ENCODE data around the gene SRSF3. TPM values are rescaled to one million over a fixed set of nuclear protein-coding genes. Genes with fewer than 3 reads are reported as not detected.
A peak's percentile ranks its signal among the peaks of the same experiment; 100 is the strongest.

SRSF3 gene
- total and polyA plus RNA-seq, 2 donors (not counting 1 experiment from before 2014, with no cell fraction given) = 316 to 642 TPM

DNA sequence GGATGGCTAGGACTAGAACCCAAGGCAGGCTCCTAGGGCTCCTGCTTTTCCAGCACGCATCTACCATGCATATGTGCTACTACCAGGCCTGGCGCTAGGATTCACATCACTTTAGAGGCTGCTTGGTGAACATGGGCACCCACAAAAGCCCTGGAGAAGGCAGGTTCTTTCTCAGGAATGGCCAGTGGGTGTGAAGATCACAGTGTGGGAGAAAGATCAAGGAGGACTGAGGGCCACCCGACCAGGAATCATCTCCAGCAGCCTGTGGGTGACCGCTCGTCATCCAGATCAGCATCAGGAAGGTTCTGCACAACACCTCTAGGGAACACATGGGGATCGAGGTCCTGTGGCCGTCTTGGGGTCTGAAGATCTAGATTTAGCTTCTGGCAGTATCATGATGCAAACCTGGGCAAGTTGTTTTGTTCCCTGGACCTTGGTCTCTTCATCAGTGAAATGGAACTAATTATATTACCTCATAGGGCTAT, 27.3 kb downstream of the SRSF3 start:
- H2AFZ ChIP-seq (ENCODE audit: insufficient read depth, low read depth, low read length, poor library complexity, severe bottlenecking) = no peak overlapping the region
- H3K27ac ChIP-seq (ENCODE audit: low read length in 2 of 2) = no peak overlapping the region
- no peak overlapping the region for H3K27ac Mint-ChIP-seq
- no peaks in the 10 kb centered on the region for H3K36me3 ChIP-seq (replicated peaks in 1 of 2; ENCODE audit: control extremely low read depth in 1 of 2, control insufficient read depth in 1 of 2, extremely low read depth in 1 of 2, insufficient read depth in 2 of 2, low read length in 1 of 2)
- no peak overlapping the region for H3K4me3 Mint-ChIP-seq
- H3K27me3 Mint-ChIP-seq = no peaks in the 10 kb centered on the region
- no peak overlapping the region for H3K9ac ChIP-seq (ENCODE audit: low read length)
- no peak overlapping the region for H3K4me3 ChIP-seq (ENCODE audit: control extremely low read depth in 1 of 5, extremely low read depth in 1 of 5, insufficient read depth in 1 of 5, low read depth in 2 of 5, low read length in 4 of 5)
- no peaks in the 10 kb centered on the region for H3K9me3 Mint-ChIP-seq (ENCODE audit: insufficient read depth)
- intact Hi-C loops (cut with micrococcal nuclease) = loop anchor here (5.0 kb wide), 1 partner anchor 116 kb away; no protein-coding TSS in a partner anchor
- H3K4me1 Mint-ChIP-seq = peaks cover 25% of the 10 kb centered on the region
- DNase-seq = no peak
- peaks cover 21 to 33% of the 10 kb centered on the region in 2 donors for H3K4me1 ChIP-seq (ENCODE audit: control insufficient read depth in 2 of 2, insufficient read depth in 2 of 2, low read length in 2 of 2)
- no peaks in the 10 kb centered on the region for H4K20me1 ChIP-seq (ENCODE audit: control insufficient read depth, insufficient read depth, low read length, poor library complexity, severe bottlenecking)
- H3K9me3 ChIP-seq (ENCODE audit: control extremely low read depth in 1 of 3, control insufficient read depth in 2 of 3, insufficient read depth in 1 of 3, low read length in 2 of 3) = no peaks in the 10 kb centered on the region
- TF ChIP-seq EZH2 (IDR thresholded peaks at IDR 0.05; ENCODE audit: borderline replicate concordance, insufficient read depth, low read depth, low read length, poor library complexity, severe bottlenecking) = no peak
- TF ChIP-seq, protein P1, sequence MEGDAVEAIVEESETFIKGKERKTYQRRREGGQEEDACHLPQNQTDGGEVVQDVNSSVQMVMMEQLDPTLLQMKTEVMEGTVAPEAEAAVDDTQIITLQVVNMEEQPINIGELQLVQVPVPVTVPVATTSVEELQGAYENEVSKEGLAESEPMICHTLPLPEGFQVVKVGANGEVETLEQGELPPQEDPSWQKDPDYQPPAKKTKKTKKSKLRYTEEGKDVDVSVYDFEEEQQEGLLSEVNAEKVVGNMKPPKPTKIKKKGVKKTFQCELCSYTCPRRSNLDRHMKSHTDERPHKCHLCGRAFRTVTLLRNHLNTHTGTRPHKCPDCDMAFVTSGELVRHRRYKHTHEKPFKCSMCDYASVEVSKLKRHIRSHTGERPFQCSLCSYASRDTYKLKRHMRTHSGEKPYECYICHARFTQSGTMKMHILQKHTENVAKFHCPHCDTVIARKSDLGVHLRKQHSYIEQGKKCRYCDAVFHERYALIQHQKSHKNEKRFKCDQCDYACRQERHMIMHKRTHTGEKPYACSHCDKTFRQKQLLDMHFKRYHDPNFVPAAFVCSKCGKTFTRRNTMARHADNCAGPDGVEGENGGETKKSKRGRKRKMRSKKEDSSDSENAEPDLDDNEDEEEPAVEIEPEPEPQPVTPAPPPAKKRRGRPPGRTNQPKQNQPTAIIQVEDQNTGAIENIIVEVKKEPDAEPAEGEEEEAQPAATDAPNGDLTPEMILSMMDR (IDR thresholded peaks at IDR 0.05) = no peak
- ChIA-PET POLR2A (no interaction called here), CTCF (interaction anchor here (0.6 to 5.8 kb wide), 2 partner anchors 90 to 138 kb away, joined by 3 to 94 read pairs; no protein-coding TSS in a partner anchor)
- WGBS (ENCODE audit: insufficient coverage) = 90% methylated on average over 7 of the region's 7 CpGs
- no peak for ATAC-seq (ENCODE audit: low read depth)
- no peak overlapping the region for H3K4me2 ChIP-seq (replicated peaks; ENCODE audit: low read depth, low read length, poor library complexity, severe bottlenecking)
- H3K79me2 ChIP-seq (ENCODE audit: control insufficient read depth, insufficient read depth, low read length) = peaks cover 13% of the 10 kb centered on the region
- H3K27me3 ChIP-seq (replicated peaks in 1 of 4; ENCODE audit: control extremely low read depth in 1 of 4, control insufficient read depth in 3 of 4, insufficient read depth in 4 of 4, low read length in 3 of 4) = no peaks in the 10 kb centered on the region

DNA sequence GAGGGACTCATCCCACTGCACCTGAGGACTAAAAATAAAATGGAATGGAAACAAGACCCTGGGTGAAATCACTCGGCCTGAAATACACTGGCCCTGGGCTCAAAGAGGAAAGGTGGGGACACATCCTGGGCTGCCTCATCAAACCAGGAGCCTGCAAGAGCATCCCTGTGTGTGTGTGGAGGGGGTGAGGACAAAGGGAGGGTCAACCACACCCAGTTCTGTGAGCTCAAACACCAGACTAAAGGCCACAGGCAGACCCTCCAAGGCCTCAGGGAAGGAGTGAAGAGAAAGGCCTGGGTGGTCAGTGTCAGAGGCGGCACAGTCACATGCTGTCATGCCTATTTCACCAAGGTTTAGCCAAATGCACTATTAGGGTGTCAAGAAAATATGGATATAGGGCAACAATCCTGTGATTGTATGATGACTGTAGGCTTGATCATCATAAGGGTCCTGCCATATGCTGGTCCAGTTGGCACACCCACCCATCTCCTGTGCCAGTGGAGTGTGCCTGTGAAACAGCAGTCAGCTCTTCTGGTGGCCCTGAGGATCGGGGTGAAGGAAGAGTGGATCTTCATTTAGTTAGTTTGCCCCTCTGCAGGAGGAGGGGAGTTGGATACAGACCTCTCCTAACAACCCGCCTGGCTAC, 28.9 kb downstream of the SRSF3 start:
- peaks cover 21 to 31% of the 10 kb centered on the region in 2 donors for H3K4me1 ChIP-seq (ENCODE audit: control insufficient read depth in 2 of 2, insufficient read depth in 2 of 2, low read length in 2 of 2)
- ATAC-seq (ENCODE audit: low read depth) (no peak), DNase-seq (no peak)
- H4K20me1 ChIP-seq (ENCODE audit: control insufficient read depth, insufficient read depth, low read length, poor library complexity, severe bottlenecking) = no peaks in the 10 kb centered on the region
- 100% methylated on average over 1 of the region's 4 CpGs for WGBS (ENCODE audit: insufficient coverage)
- CTCF ChIA-PET = interaction anchor here (1.2 to 5.8 kb wide), 17 partner anchors 8 to 160 kb away, joined by 3 to 94 read pairs (median 7); partner anchors contain the start of genes CDKN1A and RAB44
- H2AFZ ChIP-seq (ENCODE audit: insufficient read depth, low read depth, low read length, poor library complexity, severe bottlenecking) = peak overlapping the region; percentile 21
- no peaks in the 10 kb centered on the region for H3K36me3 ChIP-seq (replicated peaks in 1 of 2; ENCODE audit: control extremely low read depth in 1 of 2, control insufficient read depth in 1 of 2, extremely low read depth in 1 of 2, insufficient read depth in 2 of 2, low read length in 1 of 2)
- intact Hi-C loops (cut with micrococcal nuclease) = loop anchor here (1.0 to 5.0 kb wide), 4 partner anchors 57 to 136 kb away; no protein-coding TSS in a partner anchor
- no peak overlapping the region for H3K27ac ChIP-seq (ENCODE audit: low read length in 2 of 2)
- POLR2A ChIA-PET = no interaction called here
- no peaks in the 10 kb centered on the region for H3K9me3 ChIP-seq (ENCODE audit: control extremely low read depth in 1 of 3, control insufficient read depth in 2 of 3, insufficient read depth in 1 of 3, low read length in 2 of 3)
- Mint-ChIP-seq H3K9me3 (ENCODE audit: insufficient read depth) (no peaks in the 10 kb centered on the region), H3K27me3 (no peaks in the 10 kb centered on the region), H3K4me1 (peaks cover 32% of the 10 kb centered on the region), H3K4me3 (no peak overlapping the region), H3K27ac (peak overlapping the region; percentile 79)
- peak overlapping the region; percentile 15 for H3K4me2 ChIP-seq (replicated peaks; ENCODE audit: low read depth, low read length, poor library complexity, severe bottlenecking)
- no peaks in the 10 kb centered on the region for H3K27me3 ChIP-seq (replicated peaks in 1 of 4; ENCODE audit: control extremely low read depth in 1 of 4, control insufficient read depth in 3 of 4, insufficient read depth in 4 of 4, low read length in 3 of 4)
- H3K4me3 ChIP-seq (ENCODE audit: control extremely low read depth in 1 of 5, extremely low read depth in 1 of 5, insufficient read depth in 1 of 5, low read depth in 2 of 5, low read length in 4 of 5) = no peak overlapping the region
- TF ChIP-seq EZH2 (IDR thresholded peaks at IDR 0.05; ENCODE audit: borderline replicate concordance, insufficient read depth, low read depth, low read length, poor library complexity, severe bottlenecking) = no peak
- TF ChIP-seq, protein P1 (IDR thresholded peaks at IDR 0.05) = no peak
- H3K9ac ChIP-seq (ENCODE audit: low read length) = no peak overlapping the region
- peaks cover 7% of the 10 kb centered on the region for H3K79me2 ChIP-seq (ENCODE audit: control insufficient read depth, insufficient read depth, low read length)

Measured in B cell (primary cell).